Kidney (tissue), 14 donors: Measurements from ENCODE around the gene FRMD4A. TPM values are rescaled to one million over a fixed set of nuclear protein-coding genes. Genes with fewer than 3 reads are reported as not detected.
"Not testable (repeated sequence)": the region's sequence is repeated elsewhere in the genome, so short reads cannot be mapped to it uniquely, and the experiment has no call there.

Experiments used
- DNase-seq, 5 donors: peaks; one replicate each; pipeline ENCODE4 v3.0.0-alpha.2; 2013 to 2020
- FAIRE-seq: peaks from 2 replicates; lab custom pipeline; 2012; peaks lifted over from hg19 to GRCh38; lab: Jason Lieb, UNC
- H3K27ac ChIP-seq, 2 donors: one replicate each; pipeline ENCODE4 v1.7.0; 2013; ENCODE audit warnings: low read depth in 2 of 2, low read length in 2 of 2, inconsistent platforms in 1 of 2
- H3K27me3 ChIP-seq: one replicate; pipeline ENCODE4 v1.7.1; 2013; ENCODE audit warnings: low read length, inconsistent platforms; ENCODE audit not compliant: control insufficient read depth, insufficient read depth
- H3K36me3 ChIP-seq, 3 donors: one replicate each; pipeline versions ENCODE4 v1.7.0 to v1.7.1; 2013; ENCODE audit warnings: low read length in 3 of 3, control low read depth in 1 of 3, inconsistent platforms in 1 of 3; ENCODE audit not compliant: insufficient read depth in 3 of 3, control insufficient read depth in 2 of 3
- H3K4me1 ChIP-seq, 3 donors: one replicate each; pipeline versions ENCODE4 v1.7.0 to v1.7.1; 2013; ENCODE audit warnings: low read length in 3 of 3, inconsistent platforms in 1 of 3, low read depth in 1 of 3; ENCODE audit not compliant: control insufficient read depth in 2 of 3, insufficient read depth in 2 of 3
- H3K4me3 ChIP-seq, 3 donors: one replicate each; pipeline versions ENCODE4 v1.7.0 to v1.8.1; 2013; ENCODE audit warnings: low read length in 3 of 3, control low read depth in 1 of 3, inconsistent platforms in 1 of 3
- H3K9ac ChIP-seq, 3 donors: one replicate each; pipeline versions ENCODE4 v1.7.0 to v1.7.1; 2013; ENCODE audit warnings: low read length in 3 of 3, control low read depth in 1 of 3, inconsistent platforms in 1 of 3
- H3K9me3 ChIP-seq, 3 donors: one replicate each; pipeline versions ENCODE4 v1.7.0 to v1.7.1; 2013; ENCODE audit warnings: low read length in 3 of 3, control low read depth in 1 of 3, inconsistent platforms in 1 of 3; ENCODE audit not compliant: control insufficient read depth in 2 of 3, insufficient read depth in 1 of 3
- intact Hi-C: fragments of 100-400 bp; cut with DNase I; formaldehyde crosslinking; loops from one replicate; pipeline ENCODE4 v1.11.1; 2022
- polyA plus RNA-seq: library from polyadenylated mRNA; stranded (reverse); fragments of 350-450 nt; fragmentation: Illumina TruSeq; extraction: RNeasy Lipid Tissue Mini Kit (QIAGEN cat#74804); gene quantifications from one replicate; pipeline ENCODE4 v1.2.3, GENCODE V29; 2014; ENCODE audit warnings: low read depth, low replicate concordance; ENCODE audit not compliant: insufficient read depth
- total RNA-seq: library from RNA; stranded (reverse); fragmentation: NEBNext Ultra II Directional; extraction: Animal tissue kit (Norgen Biotek cat#: 25700); gene quantifications from one replicate; pipeline ENCODE4 v1.2.1, GENCODE V29; 2021
- TF ChIP-seq, protein P1 (sequence below): IDR thresholded peaks from 3 replicates; pipeline ENCODE4 v1.5.1; 2012; ENCODE audit warnings: mild to moderate bottlenecking, moderate library complexity, borderline replicate concordance; ENCODE audit not compliant: insufficient read depth; ENCODE audit errors: extremely low read depth
- donor health status: control.
- donor health status: control.
- donor health status: control.
- donor health status: control.
- donor health status: control.
- donor health status: DM: yes; HTN: yes; CAD: no.
- donor health status: Normal renal cell carcinoma (clear cell type).

FRMD4A gene
- total and polyA plus RNA-seq, 2 donors from 2014 or later, result 16.0 to 68.2 TPM

- TF ChIP-seq, protein P1, sequence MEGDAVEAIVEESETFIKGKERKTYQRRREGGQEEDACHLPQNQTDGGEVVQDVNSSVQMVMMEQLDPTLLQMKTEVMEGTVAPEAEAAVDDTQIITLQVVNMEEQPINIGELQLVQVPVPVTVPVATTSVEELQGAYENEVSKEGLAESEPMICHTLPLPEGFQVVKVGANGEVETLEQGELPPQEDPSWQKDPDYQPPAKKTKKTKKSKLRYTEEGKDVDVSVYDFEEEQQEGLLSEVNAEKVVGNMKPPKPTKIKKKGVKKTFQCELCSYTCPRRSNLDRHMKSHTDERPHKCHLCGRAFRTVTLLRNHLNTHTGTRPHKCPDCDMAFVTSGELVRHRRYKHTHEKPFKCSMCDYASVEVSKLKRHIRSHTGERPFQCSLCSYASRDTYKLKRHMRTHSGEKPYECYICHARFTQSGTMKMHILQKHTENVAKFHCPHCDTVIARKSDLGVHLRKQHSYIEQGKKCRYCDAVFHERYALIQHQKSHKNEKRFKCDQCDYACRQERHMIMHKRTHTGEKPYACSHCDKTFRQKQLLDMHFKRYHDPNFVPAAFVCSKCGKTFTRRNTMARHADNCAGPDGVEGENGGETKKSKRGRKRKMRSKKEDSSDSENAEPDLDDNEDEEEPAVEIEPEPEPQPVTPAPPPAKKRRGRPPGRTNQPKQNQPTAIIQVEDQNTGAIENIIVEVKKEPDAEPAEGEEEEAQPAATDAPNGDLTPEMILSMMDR, result no peak
- H3K27ac ChIP-seq, result no peak overlapping the region
- H3K9me3 ChIP-seq, result no peaks in the 10 kb centered on the region
- H3K4me1 ChIP-seq, result peaks cover 2 to 10% (median 7%) of the 10 kb centered on the region in 3 donors
- no peaks in the 10 kb centered on the region for H3K36me3 ChIP-seq
- intact Hi-C loops, result loop anchor here (10.0 kb wide), 1 partner anchor 311 kb away; no protein-coding TSS in a partner anchor
- H3K4me3 ChIP-seq, result no peak overlapping the region
- no peak overlapping the region for H3K9ac ChIP-seq
- H3K27me3 ChIP-seq, result no peaks in the 10 kb centered on the region
- no peak for FAIRE-seq
- DNase-seq, result no peak
These were observed 546.7 kb downstream of the FRMD4A start for GRCh38 chr10:13784067-13784466.

GRCh38 chr10:13779748-13780147, 551.0 kb downstream of the FRMD4A start:
- intact Hi-C loops, result loop anchor here (5.0 to 10.0 kb wide), 2 partner anchors 117 to 315 kb away; no protein-coding TSS in a partner anchor
- no peak overlapping the region for H3K9ac ChIP-seq
- TF ChIP-seq, protein P1, result no peak
- no peak overlapping the region for H3K27ac ChIP-seq
- no peaks in the 10 kb centered on the region for H3K9me3 ChIP-seq
- FAIRE-seq (no peak), DNase-seq (no peak)
- H3K27me3 ChIP-seq, result no peaks in the 10 kb centered on the region
- no peak overlapping the region for H3K4me3 ChIP-seq
- peaks cover 0 to 4% (median 0%) of the 10 kb centered on the region in 3 donors for H3K4me1 ChIP-seq
- H3K36me3 ChIP-seq, result no peaks in the 10 kb centered on the region

DNA sequence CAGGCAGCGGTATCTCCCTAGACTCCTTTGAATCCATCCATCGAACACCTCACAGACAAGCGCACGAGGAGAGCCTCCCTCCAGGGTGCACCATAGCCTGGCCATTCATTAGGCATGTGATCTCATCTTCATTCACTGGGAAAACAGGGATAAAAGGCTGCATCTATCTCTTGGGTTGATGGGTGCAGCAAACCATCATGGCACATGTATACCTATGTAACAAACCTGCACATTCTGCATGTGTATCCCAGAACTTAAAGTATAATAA, 552.1 kb downstream of the FRMD4A start:
- H3K4me1 ChIP-seq, H3K27me3 ChIP-seq, FAIRE-seq, H3K9me3 ChIP-seq, H3K9ac ChIP-seq, H3K4me3 ChIP-seq, H3K27ac ChIP-seq, H3K36me3 ChIP-seq, DNase-seq: not testable (repeated sequence)
- intact Hi-C loops, result loop anchor here (5.0 kb wide), 1 partner anchor 116 kb away; no protein-coding TSS in a partner anchor

- intact Hi-C loops, result loop anchor here (5.0 kb wide), 1 partner anchor 115 kb away; no protein-coding TSS in a partner anchor
- no peak overlapping the region for H3K27ac ChIP-seq
- no peaks in the 10 kb centered on the region for H3K9me3 ChIP-seq
- H3K27me3 ChIP-seq, result no peaks in the 10 kb centered on the region
- DNase-seq, result no peak
- peaks cover 0 to 4% (median 3%) of the 10 kb centered on the region in 3 donors for H3K4me1 ChIP-seq
- no peak for FAIRE-seq
- TF ChIP-seq, protein P1, result no peak
- no peak overlapping the region for H3K9ac ChIP-seq
- no peak overlapping the region for H3K4me3 ChIP-seq
- no peaks in the 10 kb centered on the region for H3K36me3 ChIP-seq
These were observed 553.8 kb downstream of the FRMD4A start for GRCh38 chr10:13776861-13777311.
